HG03565 (cell line): ENCODE results near the gene TAPBPL.
"Not testable (repeated sequence)": the region's sequence is repeated elsewhere in the genome, so short reads cannot be mapped to it uniquely, and the experiment has no call there.

Source experiments
- ATAC-seq: cut with Tn5 transposase; IDR thresholded peaks from one replicate; pipeline ENCODE4 v1.9.1; 2021; ENCODE audit warnings: mild to moderate bottlenecking, moderate library complexity; ENCODE audit not compliant: unreplicated experiment

The TAPBPL gene

GRCh38 chr12:6462234-6462995, 10.6 kb downstream of the TAPBPL start:
- ATAC-seq: no peak

- no peak for ATAC-seq
These were observed 11.4 kb downstream of the TAPBPL start for GRCh38 chr12:6463216-6463615.

GRCh38 chr12:6463858-6464257, 12.0 kb downstream of the TAPBPL start:
- no peak for ATAC-seq

GRCh38 chr12:6464531-6464930, 12.7 kb downstream of the TAPBPL start:
- ATAC-seq: no peak

- no peak for ATAC-seq
These were observed 13.8 kb downstream of the TAPBPL start for GRCh38 chr12:6465467-6466183.

GRCh38 chr12:6466184-6466573, 14.3 kb downstream of the TAPBPL start:
- ATAC-seq: no peak

GRCh38 chr12:6466751-6467150, 14.9 kb downstream of the TAPBPL start:
- ATAC-seq: not testable (repeated sequence)

GRCh38 chr12:6467571-6468282, 15.9 kb downstream of the TAPBPL start:
- ATAC-seq: not testable (repeated sequence)

- no peak for ATAC-seq
These were observed 16.4 kb downstream of the TAPBPL start for GRCh38 chr12:6468283-6468575.

- ATAC-seq: no peak
These were observed 17.2 kb downstream of the TAPBPL start for GRCh38 chr12:6469092-6469491.

- ATAC-seq: no peak
These were observed 17.9 kb downstream of the TAPBPL start for GRCh38 chr12:6469609-6470374.

GRCh38 chr12:6470375-6471163, 18.7 kb downstream of the TAPBPL start, which contains the start of gene VAMP1:
Gene VAMP1 (minus strand): TSS chr12:6470677. CDS start chr12:6470531, 146 bp downstream.
- peak; percentile 64 for ATAC-seq

- ATAC-seq: no peak
These were observed 20.1 kb downstream of the TAPBPL start for GRCh38 chr12:6471989-6472360.

- no peak for ATAC-seq
These were observed 20.6 kb downstream of the TAPBPL start for GRCh38 chr12:6472491-6472890.

- ATAC-seq: not testable (repeated sequence)
These were observed 23.6 kb downstream of the TAPBPL start for GRCh38 chr12:6475233-6475975.

GRCh38 chr12:6476489-6476888, 24.6 kb downstream of the TAPBPL start:
- ATAC-seq: no peak

GRCh38 chr12:6477601-6478377, 25.9 kb downstream of the TAPBPL start:
- not testable (repeated sequence) for ATAC-seq

GRCh38 chr12:6478416-6478815, 26.6 kb downstream of the TAPBPL start:
- ATAC-seq: no peak

GRCh38 chr12:6488240-6488639, 36.4 kb downstream of the TAPBPL start:
- ATAC-seq: no peak
